Astrocyte of the cerebellum (primary cell): ENCODE measurements around the gene PARVA.

Experiments
- DNase-seq: peaks from one replicate; pipeline ENCODE4 v3.0.0-alpha.2; 2011; ENCODE audit warnings: low read depth
- H3K4me3 ChIP-seq: 2 replicates; pipeline ENCODE4 v1.5.1; 2011; ENCODE audit warnings: mild to moderate bottlenecking, low read depth, low read length, moderate library complexity
- CTCF ChIP-seq: IDR thresholded peaks from 2 replicates; pipeline ENCODE4 v1.5.1; 2012; ENCODE audit warnings: low read length, low read depth, moderate library complexity, mild to moderate bottlenecking; ENCODE audit errors: missing control alignments
- in situ Hi-C: cut with HindIII; loops from 2 replicates; pipeline ENCODE4 v1.10.0; 2017; ENCODE audit warnings: low sequenced_read_pairs

PARVA gene

GRCh38 chr11:12393691-12394090 lies 16.3 kb downstream of the PARVA start:
- in situ Hi-C loops, result no loop called here
- no peak for TF ChIP-seq CTCF
- DNase-seq, result no peak
- no peak overlapping the region for H3K4me3 ChIP-seq

GRCh38 chr11:12394601-12395000 lies 17.2 kb downstream of the PARVA start:
- in situ Hi-C loops, result no loop called here
- no peak overlapping the region for H3K4me3 ChIP-seq
- DNase-seq, result no peak
- TF ChIP-seq CTCF, result no peak

GRCh38 chr11:12395333-12395732 lies 18.0 kb downstream of the PARVA start:
- in situ Hi-C loops, result no loop called here
- no peak overlapping the region for H3K4me3 ChIP-seq
- DNase-seq, result no peak
- no peak for TF ChIP-seq CTCF

GRCh38 chr11:12397931-12398334 lies 20.6 kb downstream of the PARVA start:
- DNase-seq, result peak; percentile 59
- in situ Hi-C loops, result no loop called here
- H3K4me3 ChIP-seq, result no peak overlapping the region
- no peak for TF ChIP-seq CTCF

GRCh38 chr11:12399355-12399754 lies 22.0 kb downstream of the PARVA start:
- TF ChIP-seq CTCF, result no peak
- in situ Hi-C loops, result no loop called here
- DNase-seq, result no peak
- H3K4me3 ChIP-seq, result no peak overlapping the region

- no peak overlapping the region for H3K4me3 ChIP-seq
- peak; percentile 3 for TF ChIP-seq CTCF
- in situ Hi-C loops, result no loop called here
- DNase-seq, result no peak
Observed at GRCh38 chr11:12402025-12402424, 24.7 kb downstream of the PARVA start.

GRCh38 chr11:12402691-12403120 lies 25.3 kb downstream of the PARVA start:
- in situ Hi-C loops, result no loop called here
- no peak for TF ChIP-seq CTCF
- no peak for DNase-seq
- H3K4me3 ChIP-seq, result no peak overlapping the region
